GM21723 (cell line): ENCODE measurements around the gene RBPMS2.

Experiments
- ATAC-seq: cut with Tn5 transposase; IDR thresholded peaks from one replicate; pipeline ENCODE4 v1.9.1; 2021; ENCODE audit warnings: mild to moderate bottlenecking, moderate library complexity; ENCODE audit not compliant: unreplicated experiment

RBPMS2 gene

DNA sequence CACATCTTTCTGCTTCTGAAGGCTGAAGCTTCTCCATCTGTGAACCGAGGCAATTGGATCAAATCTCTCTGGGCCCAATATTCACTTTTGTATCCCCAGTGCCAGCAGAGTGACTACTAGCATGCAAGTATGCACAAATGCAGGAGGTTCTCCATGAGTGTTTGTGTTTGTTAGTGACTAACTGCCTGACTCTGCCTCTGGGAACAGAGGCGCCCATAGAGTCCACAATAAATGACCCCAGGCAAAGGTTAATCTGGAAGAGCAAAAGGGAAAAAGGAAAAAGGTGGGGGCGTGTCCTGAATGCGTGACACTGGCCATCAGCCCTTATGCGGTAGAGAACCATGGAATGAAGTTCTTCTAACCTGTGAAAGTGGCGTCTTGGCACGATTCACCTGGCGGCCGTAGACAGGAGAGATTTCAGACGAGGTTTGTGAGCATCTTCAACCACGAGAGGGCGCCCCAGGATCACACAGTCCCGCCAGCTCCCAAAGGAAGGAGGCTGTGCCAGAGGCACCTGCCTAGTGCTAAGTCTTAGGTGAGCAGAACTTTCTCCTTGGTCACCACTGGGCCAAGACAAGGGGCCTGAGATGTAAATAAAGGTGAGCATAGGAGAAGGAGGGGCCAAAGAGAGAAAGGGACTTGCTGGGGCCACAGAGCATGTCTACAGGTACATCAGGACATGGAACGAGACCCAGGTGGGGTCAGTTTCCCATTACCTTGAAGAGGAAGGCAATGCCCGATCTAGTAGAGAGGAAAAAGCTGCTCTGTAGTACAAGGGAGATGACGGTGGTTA is 44.2 kb downstream of the RBPMS2 start:
- no peak for ATAC-seq

DNA sequence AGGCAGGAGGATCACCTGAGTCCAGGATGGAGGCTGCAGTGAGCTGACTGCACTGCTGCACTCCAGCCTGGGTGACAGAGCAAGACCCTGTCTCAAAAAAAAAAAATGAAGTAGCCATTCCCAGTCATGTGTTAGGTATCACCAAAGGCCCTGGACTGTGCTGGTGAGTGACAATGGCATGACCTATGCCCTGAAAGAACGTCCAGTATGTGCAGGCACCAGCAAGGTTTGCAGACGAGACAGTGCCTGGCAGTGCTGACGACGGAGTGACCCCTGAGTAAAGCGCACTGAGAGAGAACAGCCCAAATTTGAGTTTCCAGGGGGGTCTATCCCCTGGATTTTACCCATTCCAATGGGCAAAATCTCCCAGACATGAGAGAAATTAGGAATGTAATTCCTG is 45.2 kb downstream of the RBPMS2 start:
- no peak for ATAC-seq

DNA sequence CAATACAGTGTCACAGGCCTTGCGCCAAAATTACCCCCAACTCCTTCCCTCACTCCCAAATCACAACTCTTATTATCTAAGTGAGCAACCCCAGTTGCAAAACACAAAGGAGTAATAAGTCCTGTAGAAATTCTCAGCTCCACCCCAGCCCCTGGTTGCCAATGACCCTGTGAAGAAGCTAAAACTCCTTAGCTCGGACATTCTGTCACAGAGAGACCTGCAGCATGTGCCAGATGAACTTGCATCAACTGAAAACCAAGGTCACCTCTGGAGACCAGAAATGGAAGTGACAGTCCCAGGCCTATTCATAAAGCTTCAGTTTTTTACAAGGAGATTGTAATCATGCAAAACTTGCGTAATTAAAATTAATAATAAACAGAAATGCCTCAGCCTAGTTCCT is 55.2 kb downstream of the RBPMS2 start:
- ATAC-seq = no peak

DNA sequence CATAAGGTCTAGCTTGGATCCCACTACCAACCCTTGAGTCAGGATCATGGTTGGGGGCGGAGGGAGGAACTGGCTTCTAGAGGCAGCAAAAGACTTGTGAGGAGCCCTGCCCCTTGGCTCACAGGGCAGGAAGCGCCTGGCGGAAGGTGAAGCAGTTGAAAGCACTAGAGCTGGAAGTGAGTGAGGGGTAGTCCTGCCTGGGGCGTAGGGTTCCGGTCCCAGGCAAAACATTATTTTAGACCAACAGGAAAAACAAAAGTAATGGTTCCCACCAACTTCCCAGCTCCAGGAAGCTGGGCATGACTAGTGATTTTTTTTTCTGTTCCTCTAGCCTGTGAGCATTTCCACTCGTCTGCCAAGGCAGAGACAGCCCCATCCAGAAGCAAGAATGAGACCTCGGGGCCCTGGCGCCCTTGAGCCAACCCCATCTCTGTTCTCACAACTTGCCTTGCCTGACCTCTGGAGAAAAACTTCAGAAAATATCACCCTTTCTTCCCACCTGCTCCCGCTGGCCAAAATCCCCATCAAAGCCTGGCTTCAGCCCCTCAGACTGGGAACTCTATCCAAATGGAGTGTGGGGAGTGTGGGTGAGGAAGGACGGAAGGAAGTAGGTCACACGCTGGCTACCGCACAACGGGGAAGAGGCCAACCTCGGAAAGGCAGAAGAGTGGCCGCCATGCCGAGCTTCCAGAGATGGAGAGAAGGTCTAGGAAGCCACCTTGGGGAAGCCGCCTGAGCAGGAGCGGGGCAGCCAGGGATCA is 57.5 kb downstream of the RBPMS2 start:
- ATAC-seq = no peak

DNA sequence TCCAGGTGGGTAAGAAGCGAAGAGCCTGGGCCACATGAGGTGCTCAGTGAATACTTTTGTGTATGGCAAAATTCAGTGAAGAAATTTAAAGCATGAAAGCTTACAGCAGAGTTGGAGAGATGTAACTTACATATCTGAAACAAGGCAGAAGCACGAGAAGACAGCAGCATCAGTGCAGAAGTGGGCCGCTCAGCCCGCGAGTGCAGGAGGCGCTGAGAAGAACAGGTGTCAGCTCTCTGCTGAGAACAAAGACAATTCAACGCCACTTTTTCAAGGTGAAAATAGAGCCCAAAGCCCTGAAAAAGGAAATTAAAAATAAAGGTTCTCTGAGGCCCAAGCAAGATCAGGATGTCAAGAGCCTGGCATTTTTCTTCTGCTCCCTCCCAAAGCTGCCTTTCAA is 58.3 kb downstream of the RBPMS2 start:
- ATAC-seq = no peak

DNA sequence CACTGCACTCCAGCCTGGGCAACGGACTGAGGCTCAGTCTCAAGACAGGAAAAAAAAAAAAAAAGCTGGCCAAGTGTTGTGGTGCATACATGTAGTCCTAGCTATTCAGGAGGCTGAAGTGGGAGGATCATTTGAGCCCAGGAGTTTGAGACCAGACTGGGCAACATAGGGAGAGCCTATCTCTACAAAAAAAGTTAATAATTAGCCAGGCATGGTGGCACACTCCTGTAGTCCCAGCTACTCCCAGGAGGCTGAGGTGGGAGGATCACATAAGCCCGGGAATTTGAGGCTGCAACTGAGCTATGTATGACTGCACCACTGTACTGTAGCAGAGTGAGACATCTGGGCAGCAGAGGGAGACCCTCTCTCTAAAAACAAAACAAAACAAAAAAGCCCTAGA is 58.9 kb downstream of the RBPMS2 start:
- ATAC-seq = no peak

DNA sequence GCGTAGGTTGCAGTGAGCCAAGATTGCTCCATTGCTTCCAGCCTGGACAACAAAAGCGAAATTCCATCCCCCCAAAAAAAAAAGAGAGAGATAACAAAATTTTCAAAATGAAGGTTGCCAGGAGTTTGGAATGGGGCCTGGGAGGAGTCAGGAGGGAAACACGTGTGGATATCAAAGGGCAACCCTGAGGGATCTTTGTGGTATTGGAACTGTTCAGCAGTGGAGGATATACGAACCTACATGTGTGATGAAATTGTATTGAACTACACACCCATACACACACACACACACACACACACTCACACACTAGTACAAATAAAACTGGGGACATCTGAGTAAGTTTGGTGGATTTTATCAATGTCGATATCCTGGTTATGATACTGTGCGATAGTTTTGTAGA is 61.8 kb downstream of the RBPMS2 start:
- ATAC-seq = no peak

DNA sequence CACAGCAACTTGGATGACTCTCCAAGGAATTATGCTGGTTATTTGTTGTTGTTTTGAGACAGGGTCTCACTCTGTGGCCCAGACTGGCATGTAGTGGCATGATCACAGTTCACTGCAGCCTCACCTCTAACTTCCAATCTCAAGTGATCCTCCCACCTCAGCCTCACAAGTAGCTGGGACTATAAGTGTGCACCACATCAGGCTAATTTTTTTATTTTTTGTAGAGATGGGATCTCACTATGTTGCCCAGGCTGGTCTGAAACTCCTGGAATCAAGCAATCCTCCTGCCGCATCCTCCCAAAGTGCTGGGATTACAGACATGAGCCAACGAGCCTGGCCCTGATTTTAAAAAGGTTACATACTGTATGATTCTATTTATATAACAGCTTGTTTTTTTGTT is 63.0 kb downstream of the RBPMS2 start:
- no peak for ATAC-seq

DNA sequence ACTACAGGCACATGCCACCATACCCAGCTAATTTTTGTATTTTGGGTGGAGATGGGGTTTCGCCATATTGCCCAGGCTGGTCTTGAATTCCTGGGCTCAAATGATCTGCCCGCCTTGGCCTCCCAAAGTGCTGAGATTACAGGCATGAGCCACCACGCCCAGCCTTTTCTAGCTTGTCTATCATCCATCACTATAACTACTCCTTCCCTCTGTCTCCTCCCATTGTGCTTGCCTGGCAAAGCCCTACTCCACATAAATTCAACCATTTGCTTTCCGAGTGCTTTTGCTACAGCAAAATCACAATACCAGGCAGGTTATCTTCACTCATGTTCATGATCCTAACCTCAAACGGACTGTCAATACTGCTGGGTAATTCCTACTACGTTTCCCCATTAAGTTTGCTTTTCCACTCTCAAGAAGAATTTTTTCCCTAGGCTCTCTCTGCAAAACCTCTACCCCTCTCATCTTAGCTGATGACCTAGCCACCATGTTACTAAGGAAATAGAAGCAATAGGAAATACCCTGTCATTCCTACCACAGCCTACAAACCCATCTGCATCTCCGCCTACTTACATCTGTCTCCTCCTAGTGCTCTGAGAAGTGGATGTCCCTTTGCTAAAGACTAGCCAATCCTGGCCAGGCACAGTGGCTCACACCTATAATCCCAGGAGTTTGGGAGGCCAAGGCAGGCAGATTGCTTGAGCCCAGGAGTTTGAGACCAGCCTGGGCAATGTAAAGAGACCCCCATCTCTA is 64.5 kb downstream of the RBPMS2 start:
- no peak for ATAC-seq

DNA sequence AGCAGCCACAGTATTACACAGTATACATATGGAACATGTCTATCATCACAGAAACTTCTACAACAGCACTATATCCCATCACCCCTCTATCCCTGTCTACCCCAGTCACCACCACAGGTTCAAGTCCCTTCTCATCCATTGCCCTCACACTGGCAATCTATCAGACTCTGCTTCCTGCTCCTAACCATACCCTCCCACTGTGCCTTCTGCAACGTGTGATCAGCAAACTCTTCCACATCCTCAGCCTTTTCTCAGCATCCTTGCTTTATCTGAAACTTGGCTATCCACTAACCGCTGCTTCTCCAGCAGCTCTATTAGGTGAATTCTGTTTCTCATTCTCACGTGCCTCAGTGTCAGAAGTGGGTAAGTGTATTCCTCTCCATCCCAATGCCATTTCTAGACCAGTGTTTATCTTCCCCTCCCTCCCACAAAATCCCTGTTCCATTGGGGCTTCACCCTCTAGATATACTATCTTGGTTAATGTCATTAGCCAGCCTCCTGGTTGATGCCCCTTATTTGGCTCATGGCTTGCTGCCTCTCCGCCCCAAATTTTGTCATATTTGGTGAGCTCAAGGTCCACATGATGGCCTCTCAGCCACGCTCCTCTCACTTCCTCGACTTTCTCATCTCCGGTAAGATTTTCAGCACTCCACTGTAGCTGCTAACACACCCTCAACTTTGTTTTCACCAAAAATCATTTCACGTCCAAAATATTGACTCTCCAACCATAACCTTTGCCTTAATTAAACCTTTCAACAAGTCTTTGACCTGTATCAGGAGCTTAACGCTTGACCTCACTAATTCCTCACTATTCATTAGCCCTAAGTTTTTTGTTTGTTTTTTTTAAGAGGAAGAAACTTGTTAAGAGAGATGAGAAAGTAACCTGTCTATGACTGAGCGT is 69.1 kb downstream of the RBPMS2 start:
- ATAC-seq = no peak

DNA sequence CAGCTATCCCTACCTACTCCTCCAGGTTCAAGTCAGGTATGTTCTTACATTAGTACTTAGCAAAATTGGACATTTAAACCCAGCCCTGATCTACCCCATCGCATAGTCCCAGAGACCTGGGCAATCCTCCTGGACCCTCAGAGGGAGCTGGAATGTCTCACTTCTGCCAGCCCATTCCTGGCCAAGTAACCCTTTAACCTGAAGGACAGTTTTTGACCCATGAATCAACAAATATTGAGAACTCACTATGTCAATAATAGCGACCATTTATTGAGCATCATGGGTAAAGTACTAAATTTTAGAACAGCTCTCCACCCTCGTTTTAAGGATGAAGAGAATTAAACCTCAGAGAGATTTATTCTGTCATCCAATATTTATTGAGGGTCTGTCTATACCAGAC is 70.4 kb downstream of the RBPMS2 start:
- ATAC-seq = no peak

DNA sequence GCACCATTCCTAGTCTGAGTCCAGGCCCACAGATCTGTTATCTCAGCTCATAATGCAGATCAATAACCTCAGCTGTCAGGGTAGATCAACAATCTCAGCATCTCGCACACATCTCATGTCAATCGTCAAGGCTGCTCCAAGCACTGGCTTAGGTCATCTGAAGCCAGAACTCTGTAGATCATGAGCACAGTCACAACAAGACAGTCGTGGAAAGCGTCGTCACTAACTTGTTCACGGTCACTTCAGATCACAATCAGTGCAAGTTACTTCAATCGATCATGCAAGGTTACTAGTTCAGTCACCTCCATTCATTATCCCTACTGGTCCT is 71.8 kb downstream of the RBPMS2 start:
- no peak for ATAC-seq

DNA sequence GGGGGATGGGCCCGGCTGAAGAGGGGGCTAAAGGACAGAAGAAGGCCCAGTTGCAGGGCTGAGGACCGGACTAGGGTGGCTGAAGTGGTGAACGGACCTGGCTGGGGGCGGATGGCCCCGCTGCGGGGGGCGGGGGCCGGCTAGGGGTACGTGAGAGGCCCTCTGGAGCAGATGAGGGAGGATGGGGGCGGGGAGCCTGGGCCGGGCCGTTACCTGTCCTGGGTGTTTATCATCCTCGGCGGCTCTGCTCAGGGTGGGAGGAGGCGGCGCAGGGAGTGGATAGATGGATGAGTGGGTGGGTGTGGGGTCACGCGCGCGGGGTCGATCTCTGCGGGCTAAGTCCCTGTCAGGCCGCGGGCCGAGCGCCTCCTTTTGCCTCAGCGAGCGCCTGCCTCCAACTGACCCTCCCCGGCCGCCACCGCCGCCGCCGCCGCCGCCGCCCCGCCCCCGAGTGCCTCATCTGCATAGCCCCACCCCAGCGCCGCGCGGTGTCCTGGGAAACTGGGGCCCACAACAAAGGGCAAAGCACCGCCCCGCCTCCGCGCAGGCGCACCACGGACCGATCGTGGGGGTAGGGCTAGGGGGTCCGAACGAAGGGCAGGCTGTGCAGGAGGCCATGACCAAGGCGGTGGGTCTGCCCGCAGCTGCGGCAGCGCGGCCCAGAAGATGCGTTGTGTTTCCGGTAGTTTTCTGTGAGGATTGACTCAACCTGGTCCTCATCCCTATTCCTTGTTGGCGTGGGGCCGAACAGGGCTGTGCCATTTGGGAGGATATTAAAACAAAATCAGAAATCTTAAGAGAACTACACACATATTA is 72.4 kb downstream of the RBPMS2 start:
- ATAC-seq = peak; percentile 79

DNA sequence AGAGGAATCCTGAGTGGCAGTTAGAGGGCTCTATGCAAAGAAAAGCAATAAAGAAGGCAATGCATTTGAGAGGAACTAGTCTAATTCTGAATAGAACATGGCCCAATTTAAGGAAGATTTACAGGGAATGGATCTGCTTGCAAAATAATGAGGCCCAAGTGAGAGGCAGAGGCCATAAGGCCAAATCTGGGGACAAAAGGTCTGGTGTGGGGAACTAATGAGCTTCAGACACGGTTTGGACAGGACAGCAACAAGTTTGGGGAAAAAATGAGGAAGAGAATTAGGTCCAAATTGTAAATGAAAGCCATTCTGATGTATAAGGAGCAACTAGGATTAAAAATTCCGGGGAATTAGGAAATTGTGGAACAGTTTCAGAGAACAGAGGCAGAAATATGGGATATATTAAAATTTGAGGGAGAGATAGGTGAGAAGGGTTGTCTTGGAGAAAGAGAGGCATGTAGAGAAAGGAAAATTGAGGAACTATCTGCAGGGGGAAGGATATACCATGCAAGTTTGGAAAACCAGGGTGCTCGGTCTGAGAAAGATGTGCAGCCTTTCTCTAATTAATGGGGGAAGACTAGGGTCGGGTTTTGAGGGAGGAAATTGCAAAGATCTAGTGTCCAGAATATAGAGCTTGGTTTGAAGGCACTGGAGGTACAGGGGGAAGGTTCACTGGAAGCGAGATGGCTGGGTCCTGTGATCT is 73.8 kb downstream of the RBPMS2 start:
- no peak for ATAC-seq

DNA sequence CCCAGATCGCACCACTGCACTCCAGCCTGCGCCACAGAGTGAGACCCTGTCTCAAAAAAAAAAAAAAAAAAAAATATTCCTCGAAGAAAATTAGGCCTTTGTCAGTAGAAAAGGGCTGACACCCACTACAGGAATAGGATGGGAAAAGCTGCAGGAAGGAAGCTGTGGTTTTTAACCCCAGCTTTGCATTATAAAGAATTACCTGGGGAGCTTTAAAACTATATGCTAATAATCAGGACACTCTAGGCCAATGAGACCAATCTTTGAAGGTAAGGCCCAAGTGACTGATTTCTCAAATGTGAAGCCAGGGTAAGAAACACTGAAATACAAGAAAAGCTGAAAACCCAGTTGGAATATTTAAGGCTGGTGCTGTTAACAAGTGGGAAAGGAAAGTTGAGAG is 74.3 kb downstream of the RBPMS2 start:
- no peak for ATAC-seq

DNA sequence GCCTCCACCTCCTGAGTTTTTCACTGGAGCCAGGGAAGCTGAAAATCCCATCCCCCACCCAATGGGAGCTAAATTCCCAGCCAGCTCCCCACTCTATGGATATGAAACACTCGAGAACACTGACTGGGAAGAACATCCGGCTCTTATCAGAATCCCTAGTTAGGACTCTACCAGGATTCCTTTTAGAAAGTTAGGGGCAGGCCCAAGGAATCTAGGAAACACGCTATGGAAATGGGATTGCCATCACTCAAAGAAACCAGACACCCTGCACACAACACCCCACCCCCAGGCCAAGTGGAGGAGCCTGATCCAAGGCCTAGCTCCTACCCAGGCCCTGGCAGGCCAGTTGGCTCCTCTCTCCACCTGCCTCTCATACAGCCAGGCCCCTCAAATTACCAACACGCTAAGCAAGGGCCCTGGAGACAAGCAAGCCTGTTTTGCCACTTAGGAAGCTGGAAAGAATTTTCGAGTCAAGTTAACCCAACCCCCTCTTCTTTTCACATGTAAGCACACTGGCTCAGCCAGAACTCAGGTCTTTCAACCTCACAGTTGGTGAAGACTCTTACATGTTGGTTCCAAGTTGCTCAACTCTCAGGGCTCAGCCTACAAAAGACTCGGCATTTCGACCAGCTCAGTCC is 75.5 kb downstream of the RBPMS2 start:
- ATAC-seq = no peak

DNA sequence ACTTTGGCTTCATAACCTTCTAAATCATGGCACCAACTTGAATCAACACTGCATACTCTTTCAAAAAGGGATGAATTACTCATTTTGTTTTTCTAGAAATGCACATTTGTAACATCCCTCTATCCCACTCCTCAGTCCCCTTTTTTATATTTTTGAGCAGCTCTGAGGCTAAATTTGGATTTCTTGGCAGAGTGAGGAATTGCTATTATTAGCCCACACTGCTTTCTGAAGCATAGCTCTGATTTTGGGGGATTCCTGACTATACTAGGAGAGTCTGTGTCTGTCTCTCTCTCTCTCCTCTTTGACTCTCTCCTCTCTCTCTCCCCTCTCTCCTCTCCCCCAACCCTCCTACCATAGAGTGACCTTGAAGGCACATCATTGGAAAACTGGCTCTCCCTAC is 76.6 kb downstream of the RBPMS2 start:
- no peak for ATAC-seq

DNA sequence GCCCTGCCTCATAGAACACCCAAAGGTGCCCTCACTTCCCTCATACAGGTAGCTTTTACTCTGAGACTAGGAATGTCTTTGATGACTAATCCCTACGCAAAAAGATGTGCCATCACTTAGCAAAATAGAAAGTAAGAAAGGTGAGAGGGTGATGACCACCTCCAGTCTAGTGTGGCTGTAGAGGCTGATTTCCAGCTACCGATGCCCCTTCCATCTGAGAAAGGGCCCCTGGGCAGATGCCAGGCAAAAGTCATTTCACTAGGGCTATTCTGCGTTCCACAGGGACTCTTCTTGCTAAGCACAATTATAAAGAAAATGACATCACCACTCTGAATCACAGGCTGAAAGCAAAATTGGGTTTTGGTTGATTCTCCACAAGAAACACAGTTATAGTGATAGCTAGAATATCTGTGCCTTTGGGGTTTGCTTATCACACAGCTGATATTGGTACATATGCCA is 77.4 kb downstream of the RBPMS2 start:
- no peak for ATAC-seq

DNA sequence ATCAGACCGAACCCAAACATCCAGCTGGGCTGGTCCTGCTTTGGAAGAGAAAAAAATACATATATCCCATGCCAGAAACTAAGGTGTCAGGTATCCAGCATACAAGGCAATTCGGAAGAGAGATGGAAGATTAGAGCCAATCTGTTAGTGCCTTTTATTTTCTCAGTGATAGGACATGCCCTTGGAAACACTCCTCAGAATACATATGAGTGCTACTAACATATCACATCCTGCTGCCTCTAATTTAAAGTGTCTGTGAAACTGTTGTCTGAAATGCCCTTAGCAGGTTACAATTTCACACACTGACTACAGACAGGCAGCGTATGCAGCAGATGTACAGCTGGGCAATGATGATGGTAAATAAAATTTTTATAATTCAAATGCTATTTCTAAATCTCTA is 78.9 kb downstream of the RBPMS2 start:
- no peak for ATAC-seq
